CD4-positive, alpha-beta T cell treated with Interleukin-2 at 100 ng/mL for 4 hours (primary cell): Measurements from ENCODE around the gene POM121.
"Not testable (repeated sequence)": the region's sequence is repeated elsewhere in the genome, so short reads cannot be mapped to it uniquely, and the experiment has no call there.

ENCODE experiments used
- DNase-seq: peaks from one replicate; pipeline ENCODE4 v3.0.0-alpha.2; 2020; ENCODE audit warnings: low spot score

Gene POM121

GRCh38 chr7:72924733-72925545 lies at the start of gene POM121:
Gene POM121 (plus strand): TSS chr7:72925095. CDS start chr7:72925122, 27 bp downstream.
- peak; percentile 84 for DNase-seq

DNA sequence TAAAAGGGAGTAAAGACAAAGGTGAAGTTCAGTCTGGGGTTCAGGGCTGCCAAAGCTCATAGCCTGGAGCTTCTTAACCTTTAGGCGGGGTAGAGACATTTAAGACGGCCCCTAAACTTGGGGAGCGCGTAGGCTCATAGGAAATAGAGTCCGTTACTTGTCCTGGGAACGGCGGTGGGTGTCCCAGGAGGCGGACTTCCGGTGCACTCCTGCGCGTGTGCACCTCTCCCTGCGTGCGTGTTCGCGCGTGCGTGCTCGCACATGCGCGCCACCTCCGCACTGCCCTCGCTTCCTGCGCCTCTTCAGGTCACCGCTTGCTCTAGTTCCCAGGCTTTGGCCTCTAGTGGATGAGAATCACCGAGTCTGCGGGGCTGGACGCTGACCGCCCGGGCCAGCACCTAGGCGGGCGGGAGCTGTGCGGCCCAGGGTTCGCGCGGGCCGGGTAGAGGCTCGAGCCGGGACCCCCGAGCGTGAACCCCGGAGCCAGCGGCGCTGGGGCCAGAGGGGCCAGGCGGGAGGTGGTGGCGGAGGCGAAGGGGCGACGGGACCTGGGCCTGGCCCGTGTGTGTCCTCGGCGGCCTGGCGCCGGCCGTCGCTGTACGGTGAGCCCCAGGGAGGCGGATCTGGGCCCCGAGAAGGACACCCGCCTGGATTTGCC lies 45.7 kb upstream of the POM121 start:
- DNase-seq, result peak; percentile 75

GRCh38 chr7:72879737-72880215 lies 45.1 kb upstream of the POM121 start:
- DNase-seq, result peak; percentile 38

DNA sequence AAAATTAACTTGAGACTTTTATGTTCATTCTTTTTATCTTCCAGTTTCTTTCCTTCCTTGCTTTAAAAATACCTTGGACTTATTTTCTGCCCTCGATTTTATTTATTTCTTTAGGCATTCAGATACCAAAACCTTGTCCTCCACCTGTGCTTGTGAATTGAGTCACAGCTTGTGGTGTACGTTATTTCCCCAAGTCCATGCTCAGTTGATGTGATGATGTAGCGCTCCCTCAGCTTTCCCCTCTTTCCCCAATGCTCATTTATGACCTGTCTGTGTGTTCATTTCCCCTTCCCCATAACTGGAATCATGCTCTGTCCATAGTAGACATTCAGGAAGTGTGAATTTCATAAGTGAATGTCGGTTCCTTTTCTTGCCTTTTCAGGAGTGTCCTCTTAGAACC lies 33.1 kb upstream of the POM121 start:
- not testable (repeated sequence) for DNase-seq

GRCh38 chr7:72904740-72905139 lies 20.2 kb upstream of the POM121 start:
- not testable (repeated sequence) for DNase-seq

- not testable (repeated sequence) for DNase-seq
These were observed 16.5 kb upstream of the POM121 start for GRCh38 chr7:72908422-72908821.

DNA sequence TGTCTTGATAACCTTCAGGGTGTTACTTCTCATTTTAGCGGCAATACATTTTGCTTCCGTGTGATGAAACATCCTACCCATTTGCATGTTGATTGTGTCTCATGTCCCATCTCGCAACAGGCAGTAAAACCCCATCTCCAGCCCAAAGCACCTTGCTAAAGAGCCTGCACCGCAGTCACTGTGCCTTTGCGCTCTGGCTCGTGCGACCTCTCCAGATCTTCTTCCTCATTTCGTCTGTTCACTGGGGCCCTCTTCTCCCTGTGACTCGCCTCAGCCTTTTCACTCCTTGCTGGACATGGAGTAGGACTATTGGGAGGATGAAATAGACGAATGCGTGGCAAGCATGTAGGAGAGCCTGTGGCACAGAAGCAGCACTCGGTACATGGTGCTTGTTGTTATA lies 13.5 kb upstream of the POM121 start:
- DNase-seq, result not testable (repeated sequence)

DNA sequence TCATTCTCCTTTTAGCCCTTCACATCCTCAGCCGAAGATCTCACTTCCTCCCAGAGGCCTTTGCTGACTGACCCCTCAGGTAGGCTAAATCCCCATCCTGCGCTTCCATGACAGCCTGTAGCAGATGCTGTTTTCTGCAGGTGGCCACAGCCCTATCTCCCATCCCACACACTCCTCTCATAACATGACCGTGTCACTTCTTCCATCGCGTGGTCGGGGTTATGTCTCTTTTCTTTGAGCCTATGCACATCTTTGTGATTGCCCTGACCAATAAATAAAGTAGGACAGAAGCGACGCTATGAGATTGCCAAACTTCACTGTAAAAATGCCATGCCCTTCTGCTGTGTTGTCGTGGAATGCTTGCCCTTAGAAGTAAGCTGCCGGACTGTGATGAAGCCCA lies 11.1 kb upstream of the POM121 start:
- not testable (repeated sequence) for DNase-seq

GRCh38 chr7:72914756-72915525 lies 10.0 kb upstream of the POM121 start:
- DNase-seq, result peak; percentile 59

DNA sequence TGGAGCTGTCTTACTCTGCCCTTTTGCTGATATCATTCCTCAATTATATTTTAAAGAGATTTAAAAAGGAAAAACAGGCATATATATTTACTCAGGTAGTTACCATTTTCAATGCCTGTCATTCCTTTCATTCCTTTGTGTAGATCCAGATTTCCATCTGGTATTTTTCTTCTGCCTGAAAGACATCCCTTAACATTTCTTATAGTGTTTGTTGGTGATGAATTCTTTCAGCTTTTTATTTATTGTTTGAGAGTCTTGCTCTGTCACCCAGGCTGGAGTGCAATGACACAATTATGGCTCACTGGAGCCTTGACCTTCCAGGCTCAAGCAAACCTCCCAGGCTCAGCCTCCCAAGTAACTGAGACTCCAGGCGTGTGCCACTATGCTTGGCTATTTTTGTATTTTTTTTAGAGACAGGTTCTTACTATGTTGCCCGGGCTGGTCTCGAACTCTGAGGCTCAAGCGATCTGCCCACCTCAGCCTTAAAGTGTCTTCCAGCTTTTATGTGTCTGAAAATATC lies 5.6 kb upstream of the POM121 start:
- no peak for DNase-seq

GRCh38 chr7:72924386-72924732 lies 536 bp upstream of the POM121 start:
- no peak for DNase-seq

- DNase-seq, result no peak
These were observed 738 bp downstream of the POM121 start for GRCh38 chr7:72925546-72926120.

- not testable (repeated sequence) for DNase-seq
These were observed 2.9 kb downstream of the POM121 start for GRCh38 chr7:72927791-72928190.

DNA sequence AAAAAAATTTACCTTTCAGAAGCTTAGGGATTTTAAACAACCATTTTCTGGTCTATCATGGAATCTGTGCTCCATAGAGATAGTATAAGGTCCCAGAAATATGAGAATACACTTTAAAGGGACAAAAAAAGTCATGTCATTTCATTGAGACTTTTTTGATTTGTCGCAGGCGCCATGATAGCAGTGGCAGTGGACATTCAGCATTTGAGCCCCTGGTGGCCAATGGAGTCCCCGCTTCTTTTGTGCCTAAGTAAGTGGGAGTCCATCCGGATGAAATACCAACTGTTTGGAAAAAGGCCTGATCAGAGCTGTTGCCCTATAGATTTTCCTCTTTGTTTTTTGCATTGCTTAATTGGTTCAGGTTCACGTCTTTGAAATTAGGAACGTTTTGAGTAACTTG lies 3.3 kb downstream of the POM121 start:
- not testable (repeated sequence) for DNase-seq

DNA sequence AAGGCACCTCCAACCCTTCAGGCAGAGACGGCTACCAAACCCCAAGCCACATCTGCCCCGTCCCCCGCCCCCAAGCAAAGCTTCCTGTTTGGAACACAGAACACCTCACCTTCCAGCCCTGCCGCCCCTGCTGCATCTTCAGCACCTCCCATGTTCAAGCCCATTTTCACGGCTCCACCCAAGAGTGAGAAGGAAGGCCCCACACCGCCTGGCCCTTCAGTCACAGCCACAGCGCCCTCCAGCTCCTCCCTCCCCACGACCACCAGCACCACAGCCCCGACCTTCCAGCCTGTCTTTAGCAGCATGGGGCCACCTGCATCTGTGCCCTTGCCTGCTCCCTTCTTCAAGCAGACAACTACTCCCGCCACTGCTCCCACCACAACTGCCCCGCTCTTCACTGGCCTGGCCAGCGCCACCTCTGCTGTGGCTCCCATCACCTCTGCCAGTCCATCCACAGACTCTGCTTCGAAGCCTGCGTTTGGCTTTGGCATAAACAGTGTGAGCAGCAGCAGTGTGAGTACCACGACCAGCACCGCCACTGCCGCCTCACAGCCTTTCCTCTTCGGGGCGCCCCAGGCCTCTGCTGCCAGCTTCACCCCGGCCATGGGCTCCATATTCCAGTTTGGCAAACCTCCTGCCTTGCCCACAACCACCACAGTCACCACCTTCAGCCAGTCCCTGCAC lies 17.3 kb downstream of the POM121 start:
- not testable (repeated sequence) for DNase-seq

DNA sequence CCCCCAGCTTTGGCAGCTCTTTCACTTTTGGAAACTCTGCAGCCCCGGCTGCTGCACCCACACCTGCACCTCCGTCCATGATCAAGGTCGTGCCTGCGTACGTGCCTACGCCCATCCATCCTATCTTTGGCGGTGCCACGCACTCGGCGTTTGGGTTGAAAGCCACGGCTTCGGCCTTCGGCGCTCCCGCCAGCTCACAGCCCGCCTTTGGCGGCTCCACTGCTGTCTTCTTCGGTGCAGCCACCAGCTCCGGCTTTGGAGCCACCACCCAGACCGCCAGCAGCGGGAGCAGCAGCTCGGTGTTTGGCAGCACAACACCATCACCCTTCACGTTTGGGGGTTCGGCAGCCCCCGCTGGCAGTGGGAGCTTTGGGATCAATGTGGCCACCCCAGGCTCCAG lies 18.1 kb downstream of the POM121 start:
- not testable (repeated sequence) for DNase-seq

GRCh38 chr7:72944937-72945336 lies 20.0 kb downstream of the POM121 start:
- DNase-seq, result not testable (repeated sequence)

GRCh38 chr7:72945597-72945996 lies 20.7 kb downstream of the POM121 start:
- DNase-seq, result not testable (repeated sequence)

DNA sequence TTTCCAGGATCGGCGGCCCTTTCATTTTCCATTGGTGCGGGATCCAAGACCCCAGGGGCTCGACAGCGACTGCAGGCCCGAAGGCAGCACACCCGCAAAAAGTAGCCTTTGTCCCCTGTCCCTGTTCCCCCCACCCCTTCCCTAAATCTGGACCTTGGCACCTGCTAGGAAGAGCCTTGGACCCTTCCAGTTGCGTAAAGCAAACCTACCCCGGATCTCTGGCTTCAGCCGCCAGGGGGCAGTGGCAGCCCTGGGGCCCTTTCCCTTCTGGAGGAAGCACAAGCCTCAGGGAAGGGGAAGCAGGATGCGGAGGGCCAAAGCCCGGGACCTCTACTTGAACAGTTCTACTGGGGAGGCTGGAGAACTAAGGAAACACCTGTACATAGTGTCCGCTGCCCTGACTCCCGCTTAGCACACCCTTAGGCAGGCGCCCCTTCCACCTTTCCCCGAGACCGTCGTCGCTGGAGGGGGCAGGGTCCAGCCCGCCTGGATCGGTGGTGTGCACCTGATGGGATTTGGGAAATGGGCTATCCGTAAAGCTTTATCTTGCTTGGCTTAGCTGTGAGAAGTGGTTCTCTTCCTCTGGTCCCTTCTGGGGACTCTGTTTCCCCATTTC lies 21.3 kb downstream of the POM121 start:
- DNase-seq, result not testable (repeated sequence)

DNA sequence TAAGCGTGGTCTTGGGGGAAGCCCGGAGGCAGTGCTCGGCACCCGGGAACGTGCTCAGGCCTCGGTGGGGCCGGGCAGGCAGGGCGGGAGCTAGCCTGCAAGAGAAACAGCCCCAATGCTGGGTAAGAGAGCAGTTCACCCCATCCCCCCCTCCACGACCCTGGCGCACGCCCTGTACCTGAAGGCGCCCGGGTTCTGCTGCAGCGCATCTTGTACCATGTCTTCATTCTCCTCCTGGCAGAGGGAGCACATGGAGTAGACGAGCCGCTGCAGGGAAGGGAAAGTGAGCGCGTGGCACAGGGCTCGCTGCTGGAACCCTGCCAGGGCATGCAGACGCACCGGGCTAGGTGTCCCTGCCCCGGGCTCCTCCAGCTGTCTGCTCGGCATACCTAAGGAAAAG lies 23.8 kb downstream of the POM121 start:
- not testable (repeated sequence) for DNase-seq

GRCh38 chr7:72949276-72949675 lies 24.4 kb downstream of the POM121 start:
- DNase-seq, result not testable (repeated sequence)
